GF-D8 (cell line): ENCODE data around the gene FGB.
"Not testable (repeated sequence)": the region's sequence is repeated elsewhere in the genome, so short reads cannot be mapped to it uniquely, and the experiment has no call there.

ENCODE experiments used
- DNase-seq: peaks from one replicate; lab custom pipeline; 2025; lab: John Stamatoyannopoulos, UW

Gene FGB

DNA sequence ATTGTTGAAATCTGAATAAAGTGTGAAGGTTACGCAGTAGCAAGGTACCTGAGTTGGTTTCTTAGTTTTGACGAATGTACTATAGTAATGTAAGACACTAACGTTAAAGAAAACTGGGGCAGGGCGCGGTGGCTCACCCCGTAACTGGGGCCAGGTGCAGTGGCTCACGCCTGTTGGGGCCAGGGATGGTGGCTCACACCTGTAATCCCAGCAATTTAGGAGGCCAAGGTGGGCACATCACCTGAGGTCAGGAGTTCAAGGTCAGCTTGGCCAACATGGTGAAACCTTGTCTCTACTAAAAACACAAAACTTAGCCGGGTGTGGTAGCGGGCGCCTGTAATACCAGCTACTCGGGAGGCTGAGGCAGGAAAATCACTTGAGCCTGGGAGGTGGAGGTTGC, 34.5 kb downstream of the FGB start:
- not testable (repeated sequence) for DNase-seq

DNA sequence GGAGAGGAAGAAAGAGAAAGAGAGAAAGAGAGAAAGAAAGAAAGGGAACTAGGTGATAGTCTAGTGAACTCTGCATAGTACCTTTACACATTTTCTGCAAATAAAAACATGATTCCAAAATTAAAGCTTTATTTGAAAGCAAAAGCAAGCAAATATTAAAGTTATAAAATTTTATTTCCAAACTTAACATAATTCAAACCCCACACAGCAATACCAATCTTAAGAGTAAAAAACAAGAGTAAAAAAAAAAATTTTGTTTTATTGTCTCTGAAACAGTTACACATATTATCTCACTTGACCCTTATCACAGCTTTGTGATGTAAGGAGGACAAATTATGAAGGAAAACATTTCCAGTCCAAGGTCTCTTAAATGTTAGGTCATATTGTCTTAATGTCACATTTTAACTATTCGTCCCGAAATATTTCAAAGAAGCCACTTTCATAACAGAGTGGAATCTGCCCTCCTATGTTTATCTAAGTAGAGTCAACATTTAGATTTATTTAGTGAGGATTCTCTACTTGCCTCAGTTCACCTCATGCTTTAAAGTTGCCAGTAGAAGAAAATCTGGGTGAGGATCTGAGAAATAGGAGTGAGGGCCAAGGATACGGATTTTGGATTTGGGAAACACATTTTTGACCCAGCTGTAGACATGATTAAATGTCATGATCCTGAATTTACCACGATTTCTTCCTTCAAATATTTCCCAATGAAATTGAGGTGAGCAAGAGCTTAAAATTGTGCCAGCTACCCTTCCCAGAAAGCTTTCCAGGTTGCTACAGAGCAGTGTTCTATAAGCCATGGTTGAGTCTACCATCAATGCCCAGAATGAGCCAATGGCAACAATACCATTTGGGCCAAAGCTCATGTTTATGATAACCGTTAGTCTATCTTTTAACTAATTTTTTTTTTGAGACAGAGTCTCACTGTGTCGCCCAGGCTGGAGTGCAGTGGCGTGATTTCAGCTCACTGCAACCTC, 35.3 kb downstream of the FGB start:
- no peak for DNase-seq

DNA sequence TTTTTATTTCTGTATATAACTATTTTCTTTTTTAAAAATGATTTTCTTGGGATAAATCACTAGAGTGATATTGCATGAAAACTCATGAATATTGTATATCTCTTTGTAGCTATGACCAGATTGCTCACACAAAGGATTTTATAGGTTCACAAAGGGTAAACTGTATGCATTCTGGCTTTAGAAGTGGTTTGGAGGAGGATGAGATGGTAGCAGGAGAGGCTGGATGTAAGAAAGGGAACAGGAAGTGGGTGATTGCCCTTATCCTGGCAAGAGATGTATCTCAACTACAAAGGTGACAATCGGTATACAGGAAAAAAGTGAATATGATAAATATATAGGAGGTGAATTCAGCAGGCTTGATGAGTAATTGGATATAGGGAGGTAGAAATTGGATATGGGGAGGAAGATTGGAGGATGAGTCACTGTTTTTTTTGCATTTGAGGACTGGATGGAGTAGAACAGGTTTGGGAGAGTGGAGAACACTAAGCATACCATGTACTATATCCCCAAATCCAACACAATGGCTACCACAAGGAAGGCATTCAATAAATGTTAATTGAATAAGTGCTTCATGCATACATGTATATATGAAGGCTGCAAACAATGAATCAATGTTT, 39.7 kb downstream of the FGB start:
- no peak for DNase-seq

DNA sequence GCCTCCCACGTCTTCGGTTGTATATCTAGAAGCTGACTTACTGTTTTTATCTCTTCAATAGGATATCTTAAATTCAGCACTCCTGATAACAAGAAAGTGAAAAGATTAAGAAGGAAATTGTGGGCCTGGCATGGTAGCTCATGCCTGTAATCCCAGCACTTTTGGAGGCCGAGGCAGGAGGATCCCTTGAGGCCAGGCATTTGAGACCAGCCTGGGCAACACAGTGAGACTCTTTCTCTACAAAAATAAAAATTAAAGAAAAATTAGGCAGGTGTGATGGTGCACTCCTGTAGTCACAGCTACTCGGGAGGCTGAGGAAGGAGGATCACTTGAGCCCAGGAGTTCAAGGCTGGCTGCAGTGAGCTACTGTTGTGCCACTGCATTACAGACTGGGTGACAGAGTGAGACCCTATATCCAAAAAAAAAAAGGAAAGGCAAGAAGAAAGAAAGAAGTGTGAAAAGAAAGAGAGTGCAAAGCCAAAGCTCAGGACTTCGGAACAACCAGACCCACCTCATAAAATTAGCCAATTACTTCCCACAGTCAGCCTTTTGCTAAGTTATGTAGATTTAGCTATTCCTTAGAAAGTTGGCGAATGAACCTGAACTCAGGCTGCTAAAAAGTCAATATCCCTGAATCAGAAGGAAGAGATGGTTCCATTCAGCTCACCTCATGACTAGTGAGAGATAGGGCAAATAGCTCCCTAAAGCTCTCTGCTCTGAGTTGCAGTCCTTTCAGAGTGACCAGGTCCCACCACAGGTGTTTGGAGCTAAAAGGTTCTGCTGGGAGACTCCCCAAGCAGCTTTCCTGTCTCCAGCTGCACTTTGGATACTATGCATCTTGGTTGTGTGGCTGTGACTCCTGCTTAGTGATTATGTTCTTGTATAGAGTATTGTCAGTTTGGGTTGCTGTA, 40.5 kb downstream of the FGB start:
- no peak for DNase-seq

DNA sequence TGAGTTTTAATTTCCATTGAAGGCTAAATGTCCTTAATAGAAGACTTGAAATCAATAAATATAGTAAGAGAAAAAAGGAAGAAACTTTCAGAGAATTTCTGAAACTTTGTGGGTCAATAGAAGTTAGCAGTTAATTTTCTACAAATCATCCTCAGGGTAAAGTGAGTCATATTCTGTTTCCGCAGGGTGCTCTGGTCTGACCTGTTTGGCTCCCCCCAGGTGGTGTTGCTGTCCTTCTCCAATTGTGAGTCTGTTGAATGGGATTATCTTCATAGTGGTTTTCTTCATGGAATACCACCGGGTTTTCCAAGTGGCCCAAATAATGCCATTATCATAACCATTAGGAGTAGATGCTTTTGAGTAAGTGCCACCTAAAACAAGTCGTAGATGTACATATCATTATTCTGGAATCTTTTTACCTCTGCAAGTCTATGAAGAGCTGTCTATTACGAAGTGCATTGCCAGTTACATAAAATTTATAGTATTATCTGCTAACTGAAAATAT, 41.9 kb downstream of the FGB start:
- no peak for DNase-seq

DNA sequence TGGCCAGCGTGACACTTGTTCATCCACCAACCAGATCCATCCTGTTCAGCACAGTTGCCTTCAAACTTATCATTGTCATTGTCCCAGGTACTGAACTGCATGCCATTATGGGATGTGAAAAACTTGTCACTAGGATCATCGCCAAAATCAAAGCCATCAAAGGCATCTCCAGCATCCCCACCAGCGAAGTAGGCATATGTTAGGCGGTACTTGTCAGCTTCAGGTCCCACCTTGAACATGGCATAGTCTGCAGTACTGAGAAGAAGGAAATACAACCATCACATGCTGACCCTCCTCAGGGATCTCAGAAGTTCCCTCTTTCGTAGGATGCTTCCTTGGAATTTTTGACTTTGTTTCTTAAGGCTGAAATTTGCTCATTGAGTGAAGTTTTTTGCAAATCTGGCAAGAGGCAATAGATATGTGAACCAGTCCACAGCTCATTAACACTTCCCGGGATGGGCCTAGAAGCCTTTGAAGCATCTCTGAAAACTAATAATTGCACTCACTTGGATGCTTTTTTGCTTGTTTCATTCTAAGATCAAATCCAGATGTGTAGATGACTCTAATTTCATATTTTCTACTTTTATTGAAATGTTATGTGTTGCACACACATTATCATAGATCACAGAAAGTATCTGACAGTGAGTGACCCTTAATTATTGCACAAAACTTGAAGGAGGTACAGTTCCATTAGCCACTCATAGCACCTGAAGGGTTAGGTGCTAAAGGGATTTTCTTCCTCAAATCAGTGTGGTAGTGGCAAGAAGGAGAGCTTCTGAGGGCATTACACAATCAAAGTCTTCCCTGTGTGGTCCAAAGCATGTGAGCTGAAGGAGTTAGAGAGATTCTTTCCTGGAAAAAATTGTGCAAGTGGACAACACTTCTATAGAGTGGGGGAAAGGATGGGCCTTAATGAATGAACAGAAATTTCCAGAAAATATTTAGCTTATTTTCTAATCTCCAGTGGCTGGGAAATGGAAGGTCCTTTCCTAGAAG, 44.2 kb downstream of the FGB start:
- no peak for DNase-seq

DNA sequence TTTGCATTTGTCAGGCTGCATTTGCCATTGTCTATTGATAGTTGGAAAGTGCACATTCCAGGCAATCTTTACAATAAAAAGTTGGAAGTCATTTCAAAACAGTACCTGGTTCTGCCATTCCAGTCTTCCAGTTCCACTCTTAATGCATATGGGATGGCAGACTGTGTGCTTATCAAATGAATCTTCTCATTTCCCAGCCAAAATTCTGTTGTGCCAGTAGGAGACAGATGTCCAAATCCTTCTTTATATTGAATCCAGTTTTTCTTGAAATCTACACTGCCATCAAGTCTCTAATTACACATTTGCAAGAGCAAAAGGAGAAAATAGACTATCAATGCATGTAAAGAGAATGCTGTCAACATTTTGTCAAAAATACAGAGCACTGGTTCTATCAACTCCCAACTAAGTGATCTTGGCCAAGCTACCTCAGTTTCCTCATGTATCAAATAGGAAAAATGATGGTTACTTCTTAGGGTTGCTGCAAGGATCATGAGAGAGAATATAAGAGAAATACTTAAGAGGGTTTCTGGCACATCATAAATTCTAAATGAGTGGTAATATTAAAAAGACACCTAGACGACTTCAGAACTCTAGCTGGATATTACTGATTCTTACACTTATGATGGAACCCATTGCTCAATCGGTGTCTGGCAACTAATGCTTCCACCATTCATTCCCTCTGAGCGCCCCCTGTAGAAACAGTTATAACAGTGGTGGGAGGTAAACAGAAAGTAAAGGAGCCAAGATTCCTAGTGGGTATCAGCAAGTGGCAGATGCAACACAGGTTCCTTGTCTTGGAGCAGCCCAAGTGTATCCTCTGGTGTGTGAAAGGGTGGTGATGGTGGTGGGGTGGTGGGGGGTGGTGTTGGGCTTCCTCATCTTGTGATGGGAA, 45.8 kb downstream of the FGB start:
- no peak for DNase-seq

DNA sequence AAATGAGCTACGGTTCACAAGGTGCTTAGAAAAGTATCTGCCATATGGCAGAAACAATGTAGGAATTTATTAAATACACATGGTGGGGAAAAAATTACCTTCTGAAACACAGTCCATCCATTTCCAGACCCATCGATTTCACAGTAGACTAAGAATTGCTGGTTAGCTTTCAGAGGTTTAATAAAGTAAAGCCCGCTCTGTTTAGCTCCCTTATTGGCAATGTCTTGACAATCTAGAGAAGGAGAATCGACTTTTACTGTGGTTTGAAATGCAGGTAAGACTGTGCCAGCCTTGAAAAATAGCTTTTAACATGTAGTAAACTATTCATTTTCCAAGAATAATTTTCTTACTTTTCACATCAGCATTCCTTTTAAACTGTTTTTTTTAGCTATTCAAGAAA, 46.7 kb downstream of the FGB start:
- DNase-seq, result no peak

DNA sequence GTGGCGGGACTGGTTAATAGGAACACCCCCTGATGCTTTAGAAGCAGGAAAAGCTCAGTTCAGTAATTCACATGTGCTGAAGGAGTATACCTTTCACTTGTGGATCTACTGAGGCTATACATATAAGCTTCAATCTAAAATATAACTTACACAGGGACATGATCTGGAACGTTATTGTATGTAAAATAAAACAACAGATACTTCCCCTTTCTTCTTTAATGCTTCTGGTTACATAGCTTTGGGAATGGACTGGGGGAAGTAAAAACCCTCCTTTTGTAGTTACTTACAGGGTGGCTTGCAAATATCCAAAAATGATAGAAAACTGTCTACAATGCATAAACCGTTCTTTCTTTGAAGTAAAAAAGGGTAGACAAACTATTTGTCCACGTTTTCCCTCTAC, 47.8 kb downstream of the FGB start:
- no peak for DNase-seq

DNA sequence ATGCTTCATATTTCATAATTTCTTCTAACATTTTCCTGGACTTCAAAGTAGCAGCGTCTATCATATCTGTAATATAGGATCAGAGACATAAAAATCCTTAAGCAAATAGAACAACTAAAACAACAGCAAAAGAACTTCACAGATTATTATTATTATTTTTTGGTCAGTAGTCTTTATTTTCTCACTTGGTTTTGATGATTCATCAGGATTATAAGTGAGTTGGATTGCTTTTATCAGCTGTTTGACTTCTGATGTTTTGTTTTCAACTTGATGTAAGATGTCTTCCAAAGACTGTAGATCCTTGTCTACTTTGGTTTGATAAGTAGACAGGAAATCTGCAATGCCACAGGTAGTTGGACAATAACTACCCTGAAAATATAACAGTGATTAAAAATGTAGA, 49.0 kb downstream of the FGB start:
- no peak for DNase-seq

DNA sequence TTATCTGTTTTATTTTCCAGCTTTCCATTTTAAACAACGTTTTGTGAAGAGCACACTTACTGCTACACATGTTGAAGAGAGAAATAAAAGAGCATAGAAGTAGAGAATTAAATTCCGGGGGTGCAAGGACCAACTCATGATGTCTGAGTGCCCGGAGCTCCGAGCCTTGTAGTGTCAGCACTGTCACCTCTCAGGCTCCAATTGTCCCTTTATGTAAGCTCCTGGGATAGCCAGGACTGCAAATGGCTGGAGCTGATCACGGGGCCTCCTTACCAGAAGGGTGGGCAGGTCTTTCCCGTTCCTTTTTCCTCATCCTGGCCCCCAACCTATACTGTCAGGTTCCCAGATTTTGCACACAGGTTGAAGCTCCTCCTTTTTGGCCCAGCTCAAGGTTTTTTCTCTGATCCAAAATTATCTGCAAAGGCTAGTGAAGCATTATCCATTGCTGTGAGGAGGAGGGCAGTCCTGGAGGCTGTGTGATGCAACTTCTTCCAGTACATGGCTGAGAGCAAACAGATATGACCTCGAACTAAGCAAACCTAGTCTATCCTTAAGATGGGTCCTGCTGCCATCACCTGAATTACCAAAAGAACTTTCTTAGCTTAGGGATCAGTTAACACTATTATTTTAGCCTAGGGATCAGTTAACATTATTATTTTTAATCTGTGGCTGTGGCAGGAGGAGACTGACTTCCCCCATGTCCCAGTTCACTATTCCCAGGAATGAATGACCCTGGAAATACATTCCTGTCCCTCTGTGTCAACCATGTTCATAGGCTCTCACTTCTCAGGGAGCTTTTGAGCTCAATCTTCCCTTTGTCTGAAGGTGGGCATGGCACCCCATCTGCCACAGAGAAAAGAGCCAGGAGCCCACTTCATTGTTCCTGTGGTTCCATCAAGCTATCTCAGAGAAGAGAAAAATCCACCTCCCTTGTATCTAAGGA, 49.9 kb downstream of the FGB start, which contains the start of gene FGG:
Gene FGG, minus strand, starts transcription at position 185 of the 943 bp plus-strand sequence. Its CDS starts 47 bp downstream, at position 138.
- no peak for DNase-seq

DNA sequence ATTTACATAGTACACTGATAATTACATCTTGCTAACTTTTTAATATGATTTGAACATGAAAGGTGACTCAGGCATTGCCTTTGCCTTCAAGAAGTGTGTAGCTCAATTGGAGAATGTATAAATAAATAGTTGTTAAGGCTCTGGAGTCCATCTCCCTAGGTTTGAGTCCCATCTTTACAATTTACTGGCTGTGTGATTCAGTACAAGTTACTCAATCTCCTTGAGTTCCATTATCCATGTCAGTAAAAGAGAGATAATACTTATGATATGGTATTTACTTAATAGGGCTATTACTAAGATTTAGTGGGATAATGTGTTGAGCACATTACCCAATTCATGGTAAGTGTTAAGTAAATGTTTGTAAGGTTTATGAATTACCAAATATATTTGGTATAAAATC, 51.5 kb downstream of the FGB start:
- no peak for DNase-seq

DNA sequence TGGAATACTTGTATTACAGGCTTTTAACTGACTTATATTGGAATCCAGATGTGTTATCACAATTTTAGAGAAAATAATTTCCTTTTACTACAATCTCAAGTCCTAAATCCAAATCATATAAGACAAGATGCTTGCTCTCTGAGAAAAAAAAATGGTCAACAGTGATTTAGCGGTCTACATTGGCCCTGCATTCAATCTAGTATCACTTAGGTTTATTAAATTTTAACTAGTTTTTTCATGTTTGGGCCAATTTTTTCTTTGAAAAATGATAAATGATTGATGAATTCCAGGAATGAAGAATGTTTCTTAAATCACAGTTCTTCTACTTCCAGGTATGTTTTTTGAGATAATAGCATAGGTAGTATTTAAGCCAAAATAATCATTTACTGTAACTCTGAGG, 52.4 kb downstream of the FGB start:
- DNase-seq, result no peak

DNA sequence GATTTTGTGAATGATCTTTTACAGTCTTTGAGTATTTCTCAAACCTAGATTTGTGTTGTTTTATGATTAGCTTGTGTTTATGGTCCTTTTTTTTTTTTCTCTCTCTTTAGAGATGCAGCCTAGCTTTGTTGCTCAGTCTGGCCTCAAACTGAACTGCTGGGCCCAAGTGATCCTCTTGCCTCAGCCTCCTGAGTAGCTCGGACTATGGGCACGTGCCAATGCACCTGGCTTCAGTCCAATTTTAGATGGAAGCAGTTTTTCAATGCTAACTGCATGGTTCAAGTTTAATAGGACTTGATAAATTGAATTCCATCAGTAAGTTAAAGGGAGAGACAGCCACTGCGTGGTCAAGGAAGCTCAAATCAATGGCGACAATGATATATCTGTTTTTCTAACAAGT, 53.5 kb downstream of the FGB start:
- DNase-seq, result no peak

DNA sequence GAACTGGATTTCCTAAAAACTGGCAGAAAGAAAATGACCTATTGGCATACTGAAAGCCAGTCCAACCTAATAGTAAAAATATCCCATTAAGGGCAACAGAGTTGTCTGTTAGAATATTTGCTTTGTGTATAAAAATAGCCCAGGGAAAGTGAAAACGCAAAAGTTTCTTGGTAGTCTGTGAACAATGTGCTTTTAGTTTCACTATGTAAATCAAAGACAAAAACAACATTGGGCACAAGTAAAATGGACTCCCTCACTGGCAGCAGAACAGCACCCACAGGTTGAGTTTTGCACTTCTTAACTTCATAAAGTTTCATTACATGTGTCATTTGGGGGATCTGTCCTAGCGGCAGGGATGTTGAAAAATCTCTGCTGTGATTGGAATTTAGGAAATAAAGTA, 53.9 kb downstream of the FGB start:
- DNase-seq, result no peak

DNA sequence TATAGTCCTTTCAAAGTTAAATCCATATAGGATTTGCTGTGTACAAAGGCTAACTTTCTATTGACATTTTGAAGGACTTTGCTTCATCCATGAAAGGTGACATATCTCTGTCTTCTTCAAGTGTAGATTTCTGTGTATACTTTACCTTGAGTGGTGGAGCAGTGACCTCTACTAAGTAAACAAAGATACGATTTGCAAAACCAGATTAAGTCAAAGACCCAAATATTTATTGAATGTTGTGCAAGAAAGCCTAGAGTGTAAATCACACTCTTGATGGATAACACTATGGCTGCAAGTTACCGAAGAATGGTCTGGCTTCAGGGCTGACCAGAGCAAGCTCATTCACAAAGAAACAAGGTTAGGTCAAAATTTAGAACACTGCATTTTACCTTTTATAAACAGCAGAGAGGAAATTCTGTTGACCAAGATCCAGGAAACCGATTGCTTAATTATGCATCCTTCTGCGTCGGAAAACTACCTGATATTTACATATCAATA, 55.1 kb downstream of the FGB start:
- DNase-seq, result no peak

DNA sequence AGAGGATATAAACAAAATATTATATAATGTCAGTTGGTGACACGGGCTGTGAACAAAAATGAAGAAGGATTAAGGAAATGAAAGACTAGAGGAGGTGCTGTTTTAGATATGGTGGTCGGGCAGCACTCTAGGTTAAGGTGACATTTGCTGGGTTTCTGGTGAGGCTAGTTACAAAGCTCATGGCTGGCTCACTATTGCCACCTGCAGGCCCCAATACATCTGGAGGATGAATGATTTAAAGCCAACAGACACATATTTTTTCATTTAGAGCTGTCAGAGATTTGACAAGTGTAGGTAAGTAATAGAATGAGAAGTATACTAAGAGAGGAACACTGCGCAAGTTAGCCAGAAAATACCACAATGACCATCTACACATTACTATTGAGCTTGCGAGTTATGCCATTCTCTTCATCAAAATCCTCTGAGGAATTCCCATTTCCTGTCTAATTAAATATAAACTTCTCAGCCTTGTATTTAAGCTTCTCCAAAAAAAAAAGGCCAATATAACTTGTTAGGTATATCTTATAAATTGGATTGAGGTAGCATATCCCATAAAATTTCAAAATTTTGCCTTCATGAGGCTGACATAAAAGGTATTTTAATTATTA, 56.0 kb downstream of the FGB start:
- no peak for DNase-seq

DNA sequence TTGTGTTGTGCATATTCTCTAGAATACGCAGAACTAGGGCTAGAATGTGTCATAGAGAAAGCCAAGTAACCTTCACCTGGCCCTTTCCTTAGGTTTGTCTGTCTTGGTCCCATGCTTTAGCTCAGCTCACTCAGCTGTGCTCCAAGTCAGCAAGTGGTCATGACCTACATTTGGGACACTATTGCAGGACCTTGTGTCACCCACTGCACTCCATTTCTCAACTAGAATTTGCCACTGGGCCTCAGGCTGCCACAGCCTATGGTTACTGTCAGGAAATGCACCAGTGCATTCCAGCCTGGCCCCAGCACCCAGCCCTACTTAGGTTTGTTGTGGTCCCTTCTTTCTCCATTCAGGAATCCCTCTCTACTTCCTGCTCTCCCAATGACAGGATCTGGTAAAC, 57.3 kb downstream of the FGB start:
- no peak for DNase-seq
